Left colon (tissue), 2 donors: ENCODE data around the gene FAM53A. TPM values are rescaled to one million over a fixed set of nuclear protein-coding genes. Genes with fewer than 3 reads are reported as not detected.
"Not testable (repeated sequence)": the region's sequence is repeated elsewhere in the genome, so short reads cannot be mapped to it uniquely, and the experiment has no call there.

Experiments used
- ATAC-seq: fragments of 200-7000 bp; cut with Tn5 transposase; one replicate; pipeline ENCODE4 v1.9.1; 2020; ENCODE audit warnings: mild to moderate bottlenecking, moderate library complexity
- DNase-seq, 2 donors: peaks; one replicate each; pipeline ENCODE4 v3.0.0-alpha.2; 2020
- intact Hi-C, 2 donors: fragments of 100-400 bp; cut with DNase I in 1 of 2; cut with micrococcal nuclease in 1 of 2; formaldehyde crosslinking; loops; one replicate each; pipeline versions ENCODE4 v1.11.2 to v1.14.0; 2022; cut with DNase I, micrococcal nuclease
- total RNA-seq, 2 donors: library from RNA; stranded (reverse); fragmentation: NEBNext Ultra II Directional; extraction: Animal tissue kit (Norgen Biotek cat#: 25700); gene quantifications; one replicate each; pipeline ENCODE4 v1.2.1, GENCODE V29; 2021
- donor health status: DM: no; HTN: no; CAD: no.
- donor health status: DM: yes; HTN: yes; CAD: no.

FAM53A gene
- total RNA-seq, 2 donors from 2014 or later: 0.49 to 0.61 TPM

DNA sequence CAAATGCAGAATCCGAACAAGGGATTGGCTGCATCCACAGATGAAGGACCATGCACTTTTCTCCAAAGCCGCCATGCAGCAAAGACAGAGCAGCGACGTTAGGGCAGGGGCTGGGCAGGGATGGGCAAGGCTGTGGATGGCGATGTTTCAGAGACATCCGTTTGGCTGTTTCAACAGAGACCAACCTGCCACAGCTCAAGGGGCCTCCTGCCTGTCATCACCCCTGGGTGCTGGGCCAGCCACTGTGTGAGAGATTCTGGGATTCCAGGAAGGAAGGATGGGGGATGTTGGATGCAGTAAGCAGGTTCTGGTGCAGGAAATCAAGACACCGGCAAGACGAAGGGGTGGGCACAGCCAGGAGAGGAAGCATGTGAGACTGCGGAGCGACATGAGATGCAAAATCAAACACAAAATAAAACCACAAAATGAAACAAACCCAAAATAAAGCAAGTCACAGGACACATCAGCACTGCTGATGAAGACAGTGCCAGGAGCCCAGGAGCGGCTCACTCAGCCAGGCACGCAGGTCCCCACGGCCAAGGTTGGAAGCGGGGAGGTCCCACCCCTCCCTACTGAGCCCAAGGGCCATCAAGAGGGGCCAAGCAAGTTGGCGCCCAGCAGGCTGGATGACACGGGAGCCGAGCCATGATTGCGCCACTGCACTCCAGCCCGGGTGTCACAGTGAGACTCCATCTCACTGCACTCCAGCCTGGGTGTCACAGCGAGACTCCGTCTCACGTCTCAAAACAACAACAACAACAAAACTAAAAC lies 68.1 kb downstream of the FAM53A start:
- no peak for DNase-seq
- intact Hi-C loops: no loop called here
- no peak for ATAC-seq

DNA sequence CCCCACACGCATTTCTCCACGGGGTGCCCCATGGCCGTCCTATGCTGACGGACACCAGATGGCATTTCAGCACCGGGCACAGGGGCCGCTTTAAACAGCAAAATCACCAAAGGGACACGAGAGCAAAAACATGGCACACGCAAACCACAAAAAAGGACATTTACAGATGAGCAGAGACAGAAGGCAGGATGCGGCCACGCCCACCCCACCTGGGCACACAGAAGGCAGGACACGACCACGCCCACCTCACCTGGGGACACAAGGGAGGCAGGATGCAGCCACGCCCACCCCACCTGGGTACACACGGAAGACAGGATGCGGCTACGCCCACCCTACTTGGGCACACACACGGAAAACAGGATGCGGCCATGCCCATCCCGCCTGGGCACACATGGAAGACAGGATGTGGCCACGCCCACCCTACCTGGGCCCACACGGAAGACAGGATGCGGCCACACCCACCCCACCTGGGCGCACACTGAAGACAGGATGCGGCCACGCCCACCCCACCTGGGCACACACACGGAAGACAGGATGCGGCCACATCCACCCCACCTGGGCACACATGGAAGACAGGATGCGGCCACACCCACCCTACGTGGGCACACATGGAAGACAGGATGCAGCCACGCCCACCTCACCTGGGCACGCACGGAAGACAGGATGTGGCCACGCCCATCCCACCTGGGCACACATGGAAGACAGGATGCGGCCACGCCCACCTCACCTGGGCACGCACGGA lies 69.1 kb downstream of the FAM53A start:
- ATAC-seq (peak; percentile 40), DNase-seq (peak in 1 of 2 donors; percentile 34)
- intact Hi-C loops: no loop called here

DNA sequence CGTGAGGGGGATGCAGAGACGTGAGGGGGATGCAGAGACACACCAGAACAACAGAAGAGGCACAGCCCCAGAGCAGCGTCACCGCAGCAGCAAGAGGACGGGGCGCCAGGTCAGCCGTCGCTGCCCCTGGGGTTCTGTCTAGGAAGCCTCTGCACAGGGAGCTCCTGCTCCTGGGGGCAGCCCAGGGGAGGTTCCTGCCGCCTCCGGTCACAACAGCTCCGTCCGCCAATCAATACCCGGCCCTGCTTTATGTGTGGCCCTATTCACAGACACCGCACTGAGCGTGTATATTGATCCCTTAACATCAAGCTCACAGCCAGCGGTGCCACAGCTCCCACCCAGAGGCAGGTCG lies 69.6 kb downstream of the FAM53A start:
- ATAC-seq (no peak), DNase-seq (no peak)
- intact Hi-C loops: no loop called here

DNA sequence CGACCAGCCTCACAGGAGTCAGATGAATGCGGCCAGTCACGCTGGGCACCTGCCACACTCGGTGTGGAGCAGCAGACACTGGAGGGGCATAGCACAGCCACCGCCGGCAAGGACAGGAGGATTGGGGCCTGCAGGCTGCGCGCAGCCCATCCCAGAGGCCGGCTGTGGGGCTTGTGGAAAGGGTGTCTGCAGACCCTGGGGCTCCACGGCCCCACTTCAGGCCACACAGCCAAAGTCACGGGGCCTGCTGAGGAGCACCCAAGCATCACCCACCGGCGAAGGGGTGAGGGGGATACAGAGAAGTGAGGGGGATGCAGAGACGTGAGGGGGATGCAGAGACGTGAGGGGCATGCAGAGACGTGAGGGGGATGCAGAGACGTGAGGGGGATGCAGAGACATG lies 70.1 kb downstream of the FAM53A start:
- ATAC-seq (no peak), DNase-seq (no peak)
- intact Hi-C loops: no loop called here

DNA sequence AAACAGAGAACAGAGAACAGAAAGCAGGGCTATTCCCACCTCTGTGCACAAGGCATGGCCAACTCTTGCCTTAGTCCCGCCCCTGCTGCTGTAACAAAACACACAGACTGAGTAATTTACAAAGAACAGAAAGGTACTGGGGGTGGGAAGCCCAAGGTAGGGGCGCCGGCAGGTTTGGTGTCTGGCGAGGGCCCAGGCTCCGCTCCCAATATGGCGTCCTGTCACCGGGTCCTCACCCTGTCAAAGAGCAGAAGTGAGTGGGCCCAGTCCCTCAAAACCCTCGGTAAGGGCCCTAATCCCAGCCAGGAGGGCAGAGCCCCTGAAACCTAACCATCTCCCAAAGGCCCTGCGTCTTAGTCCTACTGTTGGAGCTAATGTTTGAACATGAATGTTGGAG lies 71.0 kb downstream of the FAM53A start:
- DNase-seq (no peak), ATAC-seq (no peak)
- intact Hi-C loops: no loop called here

DNA sequence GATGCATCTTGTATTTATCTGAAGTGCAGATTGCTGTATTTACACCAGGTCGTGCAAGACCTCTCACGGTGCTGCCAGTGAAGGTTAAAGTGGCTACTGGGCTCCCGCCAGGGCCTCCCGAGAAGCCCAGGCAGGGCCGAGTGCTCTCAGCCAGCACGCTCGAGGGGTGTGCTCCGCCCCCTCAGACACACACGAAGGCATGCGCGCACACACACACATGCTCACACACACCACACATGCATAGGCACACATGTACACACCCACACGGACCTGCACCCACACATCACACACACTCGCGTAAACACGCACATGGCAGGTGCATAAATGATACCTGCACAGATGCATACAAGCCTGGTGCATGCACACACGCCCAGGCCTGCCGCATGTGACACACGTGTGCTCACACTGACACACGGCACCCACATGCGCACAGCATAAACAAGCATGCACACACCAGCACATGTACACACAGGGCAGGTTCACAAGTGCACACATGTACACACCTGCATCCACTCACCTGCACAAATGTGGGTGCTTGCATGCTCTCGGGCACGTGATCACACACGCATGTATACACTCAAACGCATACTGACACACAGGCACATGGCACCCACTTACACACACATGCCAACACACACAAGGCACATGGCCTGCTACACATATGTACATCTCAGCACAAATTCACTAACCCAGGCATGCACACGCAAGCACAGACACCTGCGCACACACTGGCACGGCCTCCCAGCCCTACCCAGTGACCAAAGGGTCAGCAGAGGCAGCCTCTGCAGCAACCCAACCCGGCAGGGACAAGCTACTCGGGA lies 71.6 kb downstream of the FAM53A start:
- DNase-seq (no peak), ATAC-seq (no peak)
- intact Hi-C loops: no loop called here

DNA sequence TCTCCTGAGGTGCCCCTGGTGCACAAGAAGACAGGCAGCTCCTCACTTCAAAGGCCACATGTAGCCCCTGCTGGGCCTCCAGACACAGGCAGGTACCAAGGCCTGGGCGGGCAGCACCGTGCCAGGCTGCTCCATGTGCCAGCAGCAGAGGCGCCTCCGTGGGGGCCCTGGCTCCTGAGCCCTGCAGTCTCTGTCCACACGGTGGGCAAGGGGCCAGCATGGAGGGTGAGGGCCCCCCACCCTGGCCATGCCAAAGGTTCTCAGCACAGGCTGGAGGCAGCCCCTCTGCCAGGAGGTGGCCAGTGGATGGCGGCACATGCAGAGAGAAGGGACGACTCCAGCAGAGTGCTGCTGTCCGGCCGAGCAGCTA lies 72.6 kb downstream of the FAM53A start:
- ATAC-seq (no peak), DNase-seq (no peak)
- intact Hi-C loops: no loop called here

DNA sequence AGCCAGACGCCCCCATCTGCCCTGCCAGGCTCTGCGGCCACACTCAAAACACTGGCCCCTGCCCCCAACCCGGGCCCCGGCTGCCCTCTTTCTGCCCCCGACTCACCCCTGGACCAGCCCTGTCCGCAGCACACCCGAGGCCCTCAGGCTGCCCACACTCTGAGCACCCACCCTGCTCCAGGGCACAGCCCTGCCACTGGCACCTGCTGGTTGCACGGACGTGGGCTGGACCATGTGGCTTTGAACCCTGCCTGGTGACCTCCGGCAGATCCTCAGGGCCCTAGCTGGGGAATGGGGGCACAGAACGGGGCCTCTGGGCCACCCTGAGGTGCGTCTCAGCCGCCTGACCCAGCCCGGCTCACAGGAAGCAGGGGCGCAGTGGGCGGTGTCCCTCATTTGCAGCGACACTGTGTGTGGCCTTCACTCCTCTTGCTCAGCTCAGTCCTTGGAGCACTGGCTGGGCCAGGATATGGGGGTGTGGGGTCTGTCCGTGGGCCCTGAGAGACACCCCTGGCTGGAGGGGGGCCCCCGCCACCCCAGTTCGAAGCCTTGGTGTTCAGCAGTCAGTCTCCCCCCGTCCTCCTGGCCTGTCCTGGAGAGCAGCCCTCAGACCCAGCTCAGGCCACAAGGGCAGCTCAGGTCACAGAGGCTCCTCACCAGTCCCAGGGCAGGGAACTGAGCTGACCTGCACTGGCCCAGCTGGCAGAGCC lies 73.2 kb downstream of the FAM53A start:
- DNase-seq: no peak
- intact Hi-C loops: no loop called here
- ATAC-seq: no peak

DNA sequence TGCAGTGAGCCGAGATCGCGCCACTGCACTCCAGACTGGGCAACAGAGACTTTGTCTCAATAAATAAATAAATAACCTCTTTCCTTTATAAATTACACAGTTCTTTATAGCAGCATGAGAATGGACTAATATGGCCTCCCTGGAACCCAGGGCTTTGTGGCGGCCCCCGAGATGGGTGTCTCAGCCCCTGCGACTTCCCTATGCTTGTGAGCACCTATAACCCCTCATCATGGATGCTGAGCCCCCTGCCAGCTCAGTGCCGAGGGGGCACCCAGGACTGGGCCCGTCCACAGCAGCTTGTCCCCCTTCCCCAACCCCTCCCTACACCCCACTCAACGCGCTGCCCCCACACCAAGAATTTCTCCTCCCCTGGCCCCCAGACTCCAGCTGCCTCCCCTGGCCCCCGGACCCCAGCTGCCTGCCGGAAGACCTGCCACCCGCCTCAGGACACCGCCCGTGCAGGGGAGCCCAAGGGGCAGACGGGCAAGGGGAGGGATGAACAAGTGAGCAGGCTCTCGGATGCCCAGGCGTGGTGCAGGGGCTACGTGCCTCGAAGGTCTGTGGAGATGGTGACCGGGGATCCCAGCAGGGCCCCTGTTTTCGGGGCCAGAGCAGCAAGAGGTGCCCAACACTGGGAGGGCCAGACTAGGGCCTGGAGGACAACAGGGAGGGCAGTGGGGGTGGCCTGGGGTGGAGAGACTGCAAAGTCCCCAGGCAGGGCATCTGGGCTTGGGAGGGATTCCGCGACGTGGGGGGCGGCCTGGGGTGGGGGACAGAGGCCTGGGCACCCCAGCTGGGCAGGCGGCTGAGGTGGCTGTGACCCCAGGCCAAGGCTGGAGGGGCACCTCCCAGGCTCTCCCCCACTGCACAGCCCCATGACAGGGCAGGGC lies 74.0 kb downstream of the FAM53A start:
- ATAC-seq (no peak), DNase-seq (no peak)
- intact Hi-C loops: no loop called here

DNA sequence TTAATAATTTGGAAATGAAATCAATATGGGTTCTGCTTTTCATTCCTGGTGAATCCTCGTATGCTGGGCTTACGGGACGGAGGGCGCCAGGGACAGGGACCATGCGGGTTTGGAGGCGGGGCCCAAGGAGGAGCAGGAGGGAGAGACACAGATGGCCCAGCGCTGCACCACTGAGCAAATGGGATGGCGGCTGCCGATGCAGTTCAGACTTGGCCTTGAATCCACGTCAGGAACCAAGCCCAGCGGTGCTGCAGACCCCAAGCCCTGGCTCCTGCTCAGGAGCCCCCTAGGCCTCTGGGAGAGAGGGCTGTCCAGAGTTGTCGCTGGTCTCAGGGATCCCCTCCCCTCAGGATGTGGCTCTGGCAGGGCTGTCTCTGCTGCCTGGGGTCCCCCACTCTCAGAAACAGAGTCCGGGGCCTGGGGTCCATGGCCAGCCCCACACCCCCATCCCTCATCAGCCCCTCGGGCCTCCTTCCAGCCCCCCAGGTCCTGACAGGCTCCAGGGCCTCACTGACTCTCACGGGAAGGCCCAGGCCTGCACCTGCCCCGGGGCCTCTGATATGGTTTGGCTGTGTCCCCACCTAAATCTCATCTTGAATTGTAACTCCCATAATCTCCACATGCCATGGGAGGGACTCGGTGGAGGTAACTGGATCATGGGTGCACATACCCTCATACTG lies 75.2 kb downstream of the FAM53A start:
- intact Hi-C loops: no loop called here
- no peak for DNase-seq
- ATAC-seq: no peak

DNA sequence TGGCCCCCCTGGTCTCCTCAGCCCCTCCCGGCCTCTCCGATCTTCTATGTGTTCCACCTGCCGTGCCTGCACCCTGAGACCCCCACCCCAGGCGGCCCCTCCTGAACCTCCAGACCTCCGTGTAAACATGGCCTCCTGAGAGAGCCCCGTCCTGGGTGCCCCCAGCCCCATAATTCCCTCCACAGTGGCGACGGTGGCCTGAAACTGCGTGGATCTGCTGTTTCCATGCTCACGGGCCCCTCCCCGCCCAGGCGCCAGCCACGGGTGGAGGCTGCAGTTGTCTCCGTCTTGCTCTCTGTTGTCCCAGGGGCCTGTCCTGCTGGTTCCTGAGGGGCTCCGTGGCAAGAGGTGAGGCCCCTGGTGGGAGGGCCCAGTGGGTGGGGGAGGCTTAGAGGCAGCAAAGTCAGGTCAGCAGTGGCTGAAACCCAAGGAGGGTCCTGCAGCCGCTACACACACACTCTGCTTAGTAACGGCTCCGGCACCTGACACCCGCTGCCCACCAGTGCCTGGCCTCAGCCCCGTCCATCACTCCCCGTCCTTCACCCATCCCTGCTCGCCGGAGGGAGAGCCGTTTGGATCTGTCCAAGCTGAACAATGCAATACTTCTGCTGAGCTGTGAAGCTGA lies 75.8 kb downstream of the FAM53A start:
- DNase-seq (no peak), ATAC-seq (no peak)
- intact Hi-C loops: no loop called here

DNA sequence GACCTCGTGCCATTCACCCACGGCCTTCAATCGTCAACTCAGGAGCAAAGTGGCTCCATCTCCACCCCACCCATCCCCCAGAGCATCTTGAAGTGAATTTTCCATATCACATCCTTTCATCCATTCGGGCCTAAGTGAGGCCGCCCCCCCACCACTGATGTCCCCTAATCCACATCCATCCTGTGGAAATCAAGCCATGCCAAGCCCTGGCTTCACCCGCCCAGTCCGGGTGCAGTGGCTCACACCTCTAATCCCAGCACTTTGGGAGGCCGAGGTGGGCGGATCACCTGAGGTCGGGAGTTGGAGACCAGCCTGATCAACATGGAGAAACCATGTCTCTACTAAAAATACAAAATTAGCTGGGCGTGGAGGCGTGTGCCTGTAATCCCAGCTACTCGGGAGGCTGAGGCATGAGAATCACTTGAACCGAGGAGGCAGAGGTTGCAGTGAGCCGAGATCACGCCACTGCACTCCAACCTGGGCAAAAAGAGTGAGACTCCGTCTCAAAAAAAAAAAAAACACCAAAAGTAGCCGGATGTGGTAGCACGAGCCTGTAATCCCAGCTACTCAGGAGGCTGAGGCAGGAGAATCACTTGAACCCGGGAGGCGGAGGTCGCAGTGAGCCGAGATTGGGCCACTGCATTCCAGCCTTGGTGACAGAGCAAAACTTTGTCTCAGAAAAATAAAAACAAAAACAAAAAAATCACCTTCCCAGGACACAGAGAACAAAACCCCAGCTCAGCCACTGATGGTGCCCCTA lies 76.5 kb downstream of the FAM53A start:
- intact Hi-C loops, ATAC-seq, DNase-seq: not testable (repeated sequence)

DNA sequence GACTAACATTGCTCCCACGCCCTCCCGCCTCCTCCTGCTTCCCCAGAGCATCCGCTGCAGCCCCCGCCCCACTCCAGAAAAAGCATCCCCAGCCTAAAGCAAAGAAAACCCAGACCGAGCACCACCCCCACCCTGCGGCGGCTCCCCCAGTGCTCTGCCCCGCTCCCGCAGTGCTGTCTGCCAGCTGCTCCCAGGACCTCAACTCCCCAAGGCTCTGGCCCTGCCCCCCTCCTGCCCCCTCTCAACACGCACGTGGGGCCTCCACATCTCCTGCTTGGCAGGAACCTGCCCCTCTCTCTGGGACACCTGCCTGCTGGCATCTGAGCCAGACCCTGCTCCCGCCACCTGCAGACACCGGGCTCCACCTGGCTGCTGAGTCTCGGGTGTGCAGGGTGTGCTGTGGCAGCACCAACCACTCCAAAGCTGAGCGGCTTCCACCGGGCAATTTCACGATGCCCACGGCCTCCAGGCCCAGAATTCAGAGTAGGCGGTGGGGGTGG lies 79.4 kb downstream of the FAM53A start:
- intact Hi-C loops: no loop called here
- peak; percentile 60 for ATAC-seq
- DNase-seq: peak in 1 of 2 donors; percentile 19

DNA sequence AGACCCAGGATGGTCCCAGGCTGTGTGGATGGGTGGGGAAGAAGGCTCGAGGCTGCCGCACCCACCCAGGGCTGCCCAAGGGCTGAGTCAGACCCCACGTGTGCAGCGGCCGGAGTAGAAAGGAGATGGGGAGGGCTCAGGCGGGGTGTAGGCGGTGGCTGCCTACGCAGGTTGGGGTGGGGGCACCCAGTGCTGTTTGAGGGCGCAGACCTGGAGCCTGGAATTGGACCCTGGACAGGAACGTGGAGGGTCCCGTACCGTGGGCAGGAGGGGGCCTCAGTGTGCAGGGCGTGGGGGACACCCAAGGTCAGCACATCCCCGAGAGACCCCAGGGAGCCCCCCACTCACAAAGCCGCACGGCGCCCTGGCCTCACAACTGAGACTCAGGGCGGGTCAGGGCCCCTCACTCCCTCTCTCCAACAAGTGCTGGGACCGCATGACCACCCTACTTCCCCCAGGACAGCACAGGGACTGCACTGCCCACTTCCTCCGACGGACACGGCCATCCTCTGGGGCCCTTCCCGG lies 79.9 kb downstream of the FAM53A start:
- ATAC-seq (no peak), DNase-seq (no peak)
- intact Hi-C loops: no loop called here

DNA sequence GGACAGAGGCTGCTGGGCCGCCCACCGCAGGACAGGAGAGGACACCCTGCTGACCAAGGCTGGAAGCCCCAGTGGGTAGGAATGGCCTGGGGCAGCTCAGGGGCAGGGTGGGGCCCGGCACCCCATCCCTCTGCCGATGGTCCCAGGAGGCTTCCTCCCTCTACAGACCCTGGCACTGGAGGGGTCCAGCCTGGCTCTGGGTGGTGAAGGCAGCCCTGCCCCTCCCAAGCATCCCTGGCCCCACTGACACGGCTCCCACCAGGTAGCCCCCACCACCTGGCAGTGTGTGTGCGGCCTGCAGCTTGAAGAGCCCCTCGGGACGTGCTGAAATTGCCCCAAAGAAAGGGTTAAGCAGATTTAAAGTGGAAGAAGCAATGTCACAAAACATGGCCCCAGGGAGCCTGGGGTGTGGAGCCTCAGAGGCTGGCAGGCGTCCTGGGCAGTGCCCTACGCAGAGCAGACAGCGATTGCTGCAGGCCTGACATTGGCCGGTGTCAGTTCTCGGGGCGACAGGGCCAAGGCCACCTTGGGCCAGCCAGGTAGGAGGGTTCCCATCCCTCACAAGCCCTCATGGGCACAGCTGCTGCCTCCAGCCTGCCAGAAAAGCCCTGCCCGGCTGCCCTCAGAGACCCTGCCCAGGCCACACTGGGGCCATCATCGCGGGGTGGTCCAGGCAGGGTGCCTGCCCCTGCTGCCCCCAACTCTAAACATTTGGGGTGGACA lies 80.5 kb downstream of the FAM53A start:
- DNase-seq: no peak
- intact Hi-C loops: no loop called here
- no peak for ATAC-seq
